ACC112 (cell line): Measurements from ENCODE around the gene LAMTOR4.
"Not testable (repeated sequence)": the region's sequence is repeated elsewhere in the genome, so short reads cannot be mapped to it uniquely, and the experiment has no call there.

ENCODE experiments used
- H2AFZ ChIP-seq: fragments of 200-600 bp; sonication (generic); one replicate; pipeline ENCODE4 v1.6.0; 2017; ENCODE audit warnings: antibody characterized with exemption, low read length; ENCODE audit not compliant: unreplicated experiment
- H3K27ac ChIP-seq: fragments of 200-600 bp; sonication (generic); 2 replicates; pipeline ENCODE4 v1.5.1; 2014; ENCODE audit warnings: low read depth, mild to moderate bottlenecking, antibody characterized with exemption, low read length, moderate library complexity
- H3K27me3 ChIP-seq: fragments of 200-600 bp; sonication (generic); 2 replicates; pipeline ENCODE4 v1.6.1; 2014; ENCODE audit warnings: mild to moderate bottlenecking, antibody characterized with exemption, low read length, moderate library complexity, mixed read lengths; ENCODE audit not compliant: insufficient read depth
- H3K36me3 ChIP-seq: fragments of 200-600 bp; sonication (generic); 2 replicates; pipeline ENCODE4 v1.6.1; 2016; ENCODE audit warnings: mild to moderate bottlenecking, antibody characterized with exemption, low read length, moderate library complexity, mixed read lengths; ENCODE audit not compliant: insufficient read depth
- H3K4me1 ChIP-seq: fragments of 200-600 bp; sonication (generic); one replicate; pipeline ENCODE4 v1.6.1; 2016; ENCODE audit warnings: low read length, mixed read lengths; ENCODE audit not compliant: insufficient read depth, unreplicated experiment, control insufficient read depth
- H3K4me3 ChIP-seq: fragments of 200-600 bp; sonication (generic); 2 replicates; pipeline ENCODE4 v1.5.1; 2014; ENCODE audit warnings: mild to moderate bottlenecking, low read depth, low read length
- H3K79me2 ChIP-seq: fragments of 200-600 bp; sonication (generic); one replicate; pipeline ENCODE4 v1.6.0; 2016; ENCODE audit warnings: low read length; ENCODE audit not compliant: control insufficient read depth, unreplicated experiment, insufficient read depth

The LAMTOR4 gene

GRCh38 chr7:100137851-100138760 is 10.6 kb upstream of the LAMTOR4 start:
- Histone ChIP-seq H3K79me2 (no peaks in the 10 kb centered on the region), H2AFZ (no peak overlapping the region), H3K27me3 (no peaks in the 10 kb centered on the region), H3K4me1 (no peaks in the 10 kb centered on the region), H3K36me3 (no peaks in the 10 kb centered on the region), H3K4me3 (no peak overlapping the region), H3K27ac (no peak overlapping the region)

GRCh38 chr7:100141555-100141949 is 7.2 kb upstream of the LAMTOR4 start:
- no peak overlapping the region for H3K27ac ChIP-seq
- no peaks in the 10 kb centered on the region for H3K27me3 ChIP-seq
- H3K4me3 ChIP-seq: no peak overlapping the region
- H2AFZ ChIP-seq: no peak overlapping the region
- H3K79me2 ChIP-seq: no peaks in the 10 kb centered on the region
- H3K36me3 ChIP-seq: no peaks in the 10 kb centered on the region
- no peaks in the 10 kb centered on the region for H3K4me1 ChIP-seq

GRCh38 chr7:100142461-100142860 is 6.3 kb upstream of the LAMTOR4 start:
- no peaks in the 10 kb centered on the region for H3K4me1 ChIP-seq
- no peak overlapping the region for H2AFZ ChIP-seq
- no peak overlapping the region for H3K27ac ChIP-seq
- no peak overlapping the region for H3K4me3 ChIP-seq
- no peaks in the 10 kb centered on the region for H3K27me3 ChIP-seq
- no peaks in the 10 kb centered on the region for H3K36me3 ChIP-seq
- no peaks in the 10 kb centered on the region for H3K79me2 ChIP-seq

- not testable (repeated sequence) for H3K27me3 ChIP-seq, H3K36me3 ChIP-seq, H3K4me3 ChIP-seq, H3K4me1 ChIP-seq, H3K27ac ChIP-seq, H2AFZ ChIP-seq
- H3K79me2 ChIP-seq: peaks cover 13% of the 10 kb centered on the region
These were observed 2.4 kb upstream of the LAMTOR4 start for GRCh38 chr7:100146350-100146749.

- Histone ChIP-seq H3K79me2 (peaks cover 13% of the 10 kb centered on the region), H3K36me3 (no peaks in the 10 kb centered on the region), H3K27ac (no peak overlapping the region), H3K4me3 (no peak overlapping the region), H3K27me3 (no peaks in the 10 kb centered on the region), H3K4me1 (peaks cover 7% of the 10 kb centered on the region), H2AFZ (no peak overlapping the region)
These were observed 1.4 kb upstream of the LAMTOR4 start for GRCh38 chr7:100147278-100147677.

GRCh38 chr7:100148225-100148558 is 526 bp upstream of the LAMTOR4 start:
- Histone ChIP-seq H2AFZ (peak overlapping the region; percentile 92), H3K4me1 (peaks cover 7% of the 10 kb centered on the region), H3K4me3 (peak overlapping the region; percentile 100), H3K79me2 (peaks cover 15% of the 10 kb centered on the region), H3K36me3 (no peaks in the 10 kb centered on the region; the same call in 1 of the 2 replicates), H3K27ac (no peak overlapping the region), H3K27me3 (no peaks in the 10 kb centered on the region)

- H3K27ac ChIP-seq: no peak overlapping the region
- H3K27me3 ChIP-seq: no peaks in the 10 kb centered on the region
- peaks cover 22% of the 10 kb centered on the region for H3K4me1 ChIP-seq
- H3K36me3 ChIP-seq: no peaks in the 10 kb centered on the region; the same call in none of the 2 replicates
- H3K4me3 ChIP-seq: no peak overlapping the region
- peaks cover 17% of the 10 kb centered on the region for H3K79me2 ChIP-seq
- no peak overlapping the region for H2AFZ ChIP-seq
These were observed 3.7 kb downstream of the LAMTOR4 start for GRCh38 chr7:100152404-100152803.

GRCh38 chr7:100152937-100153666 is 4.4 kb downstream of the LAMTOR4 start:
- Histone ChIP-seq H3K36me3 (no peaks in the 10 kb centered on the region; the same call in none of the 2 replicates), H3K4me1 (peaks cover 26% of the 10 kb centered on the region), H3K4me3 (no peak overlapping the region), H2AFZ (no peak overlapping the region), H3K79me2 (peaks cover 24% of the 10 kb centered on the region), H3K27me3 (no peaks in the 10 kb centered on the region), H3K27ac (no peak overlapping the region)

GRCh38 chr7:100153708-100154535 is 5.2 kb downstream of the LAMTOR4 start:
- H3K79me2 ChIP-seq: peaks cover 25% of the 10 kb centered on the region
- no peak overlapping the region for H3K27ac ChIP-seq
- H3K4me1 ChIP-seq: peaks cover 26% of the 10 kb centered on the region
- H3K27me3 ChIP-seq: no peaks in the 10 kb centered on the region
- no peak overlapping the region for H3K4me3 ChIP-seq
- no peaks in the 10 kb centered on the region; the same call in none of the 2 replicates for H3K36me3 ChIP-seq
- H2AFZ ChIP-seq: no peak overlapping the region

GRCh38 chr7:100154651-100155491 is 6.2 kb downstream of the LAMTOR4 start:
- no peaks in the 10 kb centered on the region for H3K27me3 ChIP-seq
- no peak overlapping the region for H3K4me3 ChIP-seq
- peaks cover 28% of the 10 kb centered on the region for H3K4me1 ChIP-seq
- peaks cover 18% of the 10 kb centered on the region for H3K79me2 ChIP-seq
- no peak overlapping the region for H3K27ac ChIP-seq
- no peaks in the 10 kb centered on the region; the same call in none of the 2 replicates for H3K36me3 ChIP-seq
- no peak overlapping the region for H2AFZ ChIP-seq
